ENCODE results near the gene BSX.

Gene BSX

DNA sequence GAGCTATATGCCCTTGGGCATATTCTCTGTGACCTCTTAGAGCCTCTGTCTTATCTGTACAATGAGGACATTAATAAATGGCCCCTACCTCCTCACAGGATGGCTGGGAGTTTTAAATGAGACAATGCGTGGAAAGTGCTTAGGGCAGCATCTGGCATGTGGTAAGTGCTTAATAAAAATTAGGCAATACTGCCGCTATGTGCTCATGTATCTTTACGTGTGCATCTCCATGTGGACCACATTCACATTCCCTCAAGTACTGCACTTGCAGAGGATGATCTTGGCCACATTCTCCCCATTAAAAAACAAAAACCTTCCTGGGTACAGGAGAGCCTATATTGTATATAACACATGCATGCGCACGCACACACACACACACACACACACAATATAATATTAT lies 19.1 kb upstream of the BSX start:
- no peak overlapping the region for H3K27ac ChIP-seq (ENCODE audit: low read depth, low read length, poor library complexity, severe bottlenecking)
- TF ChIP-seq CTCF (IDR thresholded peaks at IDR 0.05; ENCODE audit: low read length) = no peak
- no peak for TF ChIP-seq EZH2 (IDR thresholded peaks at IDR 0.05; ENCODE audit: borderline replicate concordance, low read length)
- H3K79me2 ChIP-seq (ENCODE audit: insufficient read depth, low read length) = no peaks in the 10 kb centered on the region
- H3K27me3 ChIP-seq (ENCODE audit: insufficient read depth, low read length) = no peaks in the 10 kb centered on the region
- no peak overlapping the region for H3K4me3 ChIP-seq (ENCODE audit: low read depth, low read length, poor library complexity, severe bottlenecking)
- no peaks in the 10 kb centered on the region for H3K9me2 ChIP-seq (ENCODE audit: low read depth, low read length)
- no peak overlapping the region for H3K4me2 ChIP-seq (ENCODE audit: low read length)
- H3K9ac ChIP-seq (ENCODE audit: low read length) = no peak overlapping the region
- H3K4me1 ChIP-seq (ENCODE audit: insufficient read depth, low read length, severe bottlenecking) = no peaks in the 10 kb centered on the region
- H3K9me3 ChIP-seq (ENCODE audit: low read length) = no peaks in the 10 kb centered on the region
- H3K36me3 ChIP-seq (ENCODE audit: insufficient read depth, low read length) = no peaks in the 10 kb centered on the region
- H2AFZ ChIP-seq (ENCODE audit: low read length) = no peak overlapping the region
- no peaks in the 10 kb centered on the region for H4K20me1 ChIP-seq (ENCODE audit: insufficient read depth, low read length)
- H3F3A ChIP-seq (ENCODE audit: insufficient read depth, low read length) = no peaks in the 10 kb centered on the region

DNA sequence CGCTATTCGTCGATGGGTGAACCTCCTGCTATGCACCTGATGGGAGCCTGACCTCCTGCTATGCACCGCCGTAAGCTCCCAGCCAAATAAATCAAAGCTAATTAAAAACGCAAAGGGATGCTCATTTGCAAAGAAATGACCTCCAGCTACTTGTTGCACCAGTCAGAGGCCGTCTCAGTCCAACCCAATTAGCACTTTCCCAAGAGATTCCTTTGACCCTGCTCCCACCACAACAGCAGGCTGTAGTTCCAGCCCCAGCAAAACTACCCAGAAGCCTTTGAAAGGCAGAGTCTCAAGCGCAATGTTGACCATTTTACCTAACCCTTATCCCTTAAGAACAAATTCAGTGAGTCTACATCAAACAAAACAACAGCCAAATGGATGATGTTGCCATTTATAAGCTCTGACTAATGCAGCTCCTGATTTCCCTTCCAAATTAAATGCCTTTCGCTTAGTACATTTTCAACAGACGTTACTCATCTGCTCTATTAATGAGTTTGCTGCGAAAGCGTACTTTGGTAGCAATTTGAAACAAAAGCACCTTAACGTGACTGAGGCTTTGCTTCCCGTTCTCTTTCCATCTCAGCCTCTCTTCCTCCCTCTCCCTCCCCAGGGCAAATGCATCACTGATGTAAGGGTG lies 17.2 kb upstream of the BSX start:
- Histone ChIP-seq H3K36me3 (ENCODE audit: insufficient read depth, low read length) (no peaks in the 10 kb centered on the region), H2AFZ (ENCODE audit: low read length) (no peak overlapping the region), H3K27ac (ENCODE audit: low read depth, low read length, poor library complexity, severe bottlenecking) (no peak overlapping the region), H3K79me2 (ENCODE audit: insufficient read depth, low read length) (no peaks in the 10 kb centered on the region), H3K9me3 (ENCODE audit: low read length) (no peaks in the 10 kb centered on the region), H3K4me1 (ENCODE audit: insufficient read depth, low read length, severe bottlenecking) (no peaks in the 10 kb centered on the region), H3K9me2 (ENCODE audit: low read depth, low read length) (no peaks in the 10 kb centered on the region), H3K9ac (ENCODE audit: low read length) (no peak overlapping the region), H3F3A (ENCODE audit: insufficient read depth, low read length) (no peaks in the 10 kb centered on the region), H3K4me3 (ENCODE audit: low read depth, low read length, poor library complexity, severe bottlenecking) (no peak overlapping the region), H3K4me2 (ENCODE audit: low read length) (no peak overlapping the region), H3K27me3 (ENCODE audit: insufficient read depth, low read length) (no peaks in the 10 kb centered on the region), H4K20me1 (ENCODE audit: insufficient read depth, low read length) (no peaks in the 10 kb centered on the region)
- TF ChIP-seq CTCF (IDR thresholded peaks at IDR 0.05; ENCODE audit: low read length) = no peak
- TF ChIP-seq EZH2 (IDR thresholded peaks at IDR 0.05; ENCODE audit: borderline replicate concordance, low read length) = no peak

DNA sequence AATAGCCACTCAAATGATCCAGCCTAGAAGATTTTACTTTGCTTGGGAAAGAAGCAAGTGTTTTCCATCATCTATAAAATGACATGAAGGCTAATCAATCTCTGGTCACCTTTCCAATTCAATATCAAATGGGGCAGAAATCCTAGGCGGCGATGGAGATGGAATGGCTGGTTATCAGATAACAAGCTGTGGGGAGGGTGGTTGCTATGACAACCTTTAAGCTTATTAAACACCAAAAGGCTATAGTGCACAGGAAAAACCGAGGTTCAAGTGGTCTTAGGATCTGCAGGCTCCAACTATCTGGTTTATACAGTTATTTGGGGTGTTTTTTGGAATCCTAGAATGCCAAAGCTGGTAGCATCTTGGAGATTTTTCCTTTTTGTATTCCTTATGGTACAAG lies 13.9 kb upstream of the BSX start:
- Histone ChIP-seq H4K20me1 (ENCODE audit: insufficient read depth, low read length) (no peaks in the 10 kb centered on the region), H3K4me3 (ENCODE audit: low read depth, low read length, poor library complexity, severe bottlenecking) (no peak overlapping the region), H2AFZ (ENCODE audit: low read length) (no peak overlapping the region), H3K9ac (ENCODE audit: low read length) (no peak overlapping the region), H3K9me2 (ENCODE audit: low read depth, low read length) (no peaks in the 10 kb centered on the region), H3K9me3 (ENCODE audit: low read length) (no peaks in the 10 kb centered on the region), H3K36me3 (ENCODE audit: insufficient read depth, low read length) (no peaks in the 10 kb centered on the region), H3F3A (ENCODE audit: insufficient read depth, low read length) (no peaks in the 10 kb centered on the region), H3K27ac (ENCODE audit: low read depth, low read length, poor library complexity, severe bottlenecking) (no peak overlapping the region), H3K79me2 (ENCODE audit: insufficient read depth, low read length) (no peaks in the 10 kb centered on the region), H3K4me1 (ENCODE audit: insufficient read depth, low read length, severe bottlenecking) (no peaks in the 10 kb centered on the region), H3K4me2 (ENCODE audit: low read length) (no peak overlapping the region), H3K27me3 (ENCODE audit: insufficient read depth, low read length) (no peaks in the 10 kb centered on the region)
- TF ChIP-seq CTCF (IDR thresholded peaks at IDR 0.05; ENCODE audit: low read length) (no peak), EZH2 (IDR thresholded peaks at IDR 0.05; ENCODE audit: borderline replicate concordance, low read length) (no peak)
